Lower leg skin (tissue), 4 donors: Measurements from ENCODE around the gene RABGGTB. TPM values are rescaled to one million over a fixed set of nuclear protein-coding genes. Genes with fewer than 3 reads are reported as not detected.
"Not testable (repeated sequence)": the region's sequence is repeated elsewhere in the genome, so short reads cannot be mapped to it uniquely, and the experiment has no call there.

ENCODE experiments used
- DNase-seq, 2 donors: peaks; one replicate each; pipeline ENCODE4 v3.0.0-alpha.2; 2019; ENCODE audit warnings: low spot score in 2 of 2
- H3K4me3 ChIP-seq: fragments of 200-600 bp; sonication (generic); 2 replicates; pipeline ENCODE4 v1.5.1; 2017; ENCODE audit warnings: mild to moderate bottlenecking, low read depth; ENCODE audit not compliant: poor library complexity, severe bottlenecking
- POLR2A ChIP-seq, 2 donors: fragments of 450-650 bp; IDR thresholded peaks; one replicate each; pipeline ENCODE4 v1.6.1; 2016 to 2017; ENCODE audit warnings: antibody characterized with exemption in 2 of 2, mild to moderate bottlenecking in 1 of 2, moderate library complexity in 1 of 2
- WGBS, 2 donors: methylation state at CpG; one replicate each; pipeline ENCODE4 v1.1.5; 2018; 5-methylcytosine and 5-hydroxymethylcytosine counted together
- intact Hi-C: fragments of 100-400 bp; cut with DNase I; formaldehyde crosslinking; loops from one replicate; pipeline ENCODE4 v1.15.0; 2023; ENCODE audit warnings: low total_unique reads
- total RNA-seq, 4 donors: library from RNA; depleted of rRNA; stranded (reverse); fragments of >200 nt; gene quantifications; one replicate each; pipeline ENCODE4 v1.1.0, GENCODE V29; 2016
- TF ChIP-seq, protein P1 (sequence below), 3 donors: fragments of 450-650 bp; IDR thresholded peaks; one replicate each; pipeline ENCODE4 v1.5.1; 2016; ENCODE audit warnings: antibody characterized with exemption in 3 of 3, mild to moderate bottlenecking in 3 of 3, moderate library complexity in 2 of 3

RABGGTB gene
- total RNA-seq, 4 donors from 2014 or later, result 36.5 to 48.9 (median 44.3) TPM

DNA sequence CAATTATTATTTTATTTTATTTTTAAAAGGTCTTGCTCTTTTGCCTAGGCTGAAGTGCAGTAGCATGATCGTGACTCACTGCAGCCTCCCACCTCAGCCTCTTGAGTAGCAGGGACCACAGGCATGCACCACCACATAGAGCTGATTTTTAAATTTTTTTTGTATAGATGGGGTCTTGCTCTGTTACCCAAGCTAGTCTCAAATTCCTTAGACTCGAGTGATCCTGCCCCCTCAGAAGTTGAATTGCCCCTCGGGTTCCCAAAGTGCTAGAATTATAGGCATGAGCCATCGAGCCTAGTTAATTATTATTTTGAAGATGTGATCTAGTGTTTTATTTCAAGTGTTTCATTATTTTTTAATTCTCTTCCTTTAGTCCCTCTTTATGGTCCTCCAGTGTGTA is 22.9 kb downstream of the RABGGTB start:
- intact Hi-C loops, result no loop called here
- WGBS, 2 donors, result 82 to 88% methylated on average over 4 of the region's 4 CpGs
- DNase-seq, result no peak
- H3K4me3 ChIP-seq, result no peak overlapping the region
- no peak for TF ChIP-seq POLR2A (IDR thresholded peaks at IDR 0.05)
- TF ChIP-seq, protein P1, sequence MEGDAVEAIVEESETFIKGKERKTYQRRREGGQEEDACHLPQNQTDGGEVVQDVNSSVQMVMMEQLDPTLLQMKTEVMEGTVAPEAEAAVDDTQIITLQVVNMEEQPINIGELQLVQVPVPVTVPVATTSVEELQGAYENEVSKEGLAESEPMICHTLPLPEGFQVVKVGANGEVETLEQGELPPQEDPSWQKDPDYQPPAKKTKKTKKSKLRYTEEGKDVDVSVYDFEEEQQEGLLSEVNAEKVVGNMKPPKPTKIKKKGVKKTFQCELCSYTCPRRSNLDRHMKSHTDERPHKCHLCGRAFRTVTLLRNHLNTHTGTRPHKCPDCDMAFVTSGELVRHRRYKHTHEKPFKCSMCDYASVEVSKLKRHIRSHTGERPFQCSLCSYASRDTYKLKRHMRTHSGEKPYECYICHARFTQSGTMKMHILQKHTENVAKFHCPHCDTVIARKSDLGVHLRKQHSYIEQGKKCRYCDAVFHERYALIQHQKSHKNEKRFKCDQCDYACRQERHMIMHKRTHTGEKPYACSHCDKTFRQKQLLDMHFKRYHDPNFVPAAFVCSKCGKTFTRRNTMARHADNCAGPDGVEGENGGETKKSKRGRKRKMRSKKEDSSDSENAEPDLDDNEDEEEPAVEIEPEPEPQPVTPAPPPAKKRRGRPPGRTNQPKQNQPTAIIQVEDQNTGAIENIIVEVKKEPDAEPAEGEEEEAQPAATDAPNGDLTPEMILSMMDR (IDR thresholded peaks at IDR 0.05), result no peak

- intact Hi-C loops, DNase-seq, H3K4me3 ChIP-seq: not testable (repeated sequence)
- WGBS, 2 donors, result 93 to 96% methylated on average over 3 of the region's 3 CpGs
Observed at GRCh38 chr1:75810113-75810512, 24.1 kb downstream of the RABGGTB start.

- 61 to 65% methylated on average over 1 of the region's 1 CpG for WGBS, 2 donors
- intact Hi-C loops, result no loop called here
- no peak for TF ChIP-seq POLR2A (IDR thresholded peaks at IDR 0.05)
- TF ChIP-seq, protein P1 (IDR thresholded peaks at IDR 0.05), result no peak
- DNase-seq, result no peak
- no peak overlapping the region for H3K4me3 ChIP-seq
Observed at GRCh38 chr1:75811211-75811981, 25.3 kb downstream of the RABGGTB start.

GRCh38 chr1:75812065-75812464 is 26.0 kb downstream of the RABGGTB start:
- 71 to 88% methylated on average over 3 of the region's 3 CpGs for WGBS, 2 donors
- no peak for DNase-seq
- no peak for TF ChIP-seq POLR2A (IDR thresholded peaks at IDR 0.05)
- TF ChIP-seq, protein P1 (IDR thresholded peaks at IDR 0.05), result no peak
- H3K4me3 ChIP-seq, result no peak overlapping the region
- intact Hi-C loops, result no loop called here

DNA sequence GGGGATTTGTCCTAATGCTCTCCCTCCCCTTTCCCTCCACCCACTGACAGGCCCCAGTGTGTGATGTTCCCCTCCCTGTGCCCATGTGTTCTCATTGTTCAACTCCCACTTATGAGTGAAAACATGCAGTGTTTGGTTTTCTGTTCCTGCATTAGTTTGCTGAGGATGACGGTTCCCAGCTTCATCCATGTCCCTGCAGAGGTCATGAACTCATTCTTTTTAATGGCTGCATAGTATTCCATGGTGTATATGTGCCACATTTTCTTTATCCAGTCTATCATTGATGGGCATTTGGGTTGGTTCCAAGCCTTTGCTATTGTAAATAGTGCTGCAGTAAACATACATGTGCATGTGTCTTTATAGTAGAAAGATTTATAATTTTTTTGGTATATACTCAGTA is 37.5 kb downstream of the RABGGTB start:
- 58 to 60% methylated on average over 1 of the region's 1 CpG for WGBS, 2 donors
- H3K4me3 ChIP-seq, intact Hi-C loops, DNase-seq: not testable (repeated sequence)

DNA sequence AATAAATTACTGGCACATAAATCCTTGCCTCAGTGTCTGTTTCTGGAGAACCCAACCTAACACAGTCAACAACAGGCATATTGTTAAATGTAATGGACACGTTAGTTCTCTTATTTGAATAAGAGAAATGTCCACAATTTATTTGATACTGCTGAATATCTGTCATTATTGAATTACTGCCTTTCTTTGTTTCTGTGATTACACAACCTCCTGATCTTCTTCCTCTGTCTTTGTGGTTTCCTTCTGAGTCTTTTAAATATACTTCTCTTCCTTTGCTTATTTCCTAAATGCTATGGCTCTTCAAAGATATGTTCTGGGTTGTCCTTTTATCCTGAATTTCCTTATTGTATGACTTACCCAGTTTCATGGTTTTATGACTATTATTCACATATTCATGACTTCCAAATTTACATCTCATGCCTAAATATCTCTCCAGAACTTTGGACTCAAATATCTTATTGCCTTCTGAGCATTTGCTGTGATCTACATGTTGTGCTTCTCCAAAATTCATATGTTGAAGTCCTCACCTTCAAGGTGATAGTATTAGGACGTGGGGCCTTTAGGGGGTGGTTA is 50.6 kb downstream of the RABGGTB start:
- 54 to 61% methylated on average over 2 of the region's 2 CpGs for WGBS, 2 donors
- TF ChIP-seq, protein P1 (IDR thresholded peaks at IDR 0.05), result no peak
- no peak for TF ChIP-seq POLR2A (IDR thresholded peaks at IDR 0.05)
- H3K4me3 ChIP-seq, result no peak overlapping the region
- intact Hi-C loops, result no loop called here
- no peak for DNase-seq

DNA sequence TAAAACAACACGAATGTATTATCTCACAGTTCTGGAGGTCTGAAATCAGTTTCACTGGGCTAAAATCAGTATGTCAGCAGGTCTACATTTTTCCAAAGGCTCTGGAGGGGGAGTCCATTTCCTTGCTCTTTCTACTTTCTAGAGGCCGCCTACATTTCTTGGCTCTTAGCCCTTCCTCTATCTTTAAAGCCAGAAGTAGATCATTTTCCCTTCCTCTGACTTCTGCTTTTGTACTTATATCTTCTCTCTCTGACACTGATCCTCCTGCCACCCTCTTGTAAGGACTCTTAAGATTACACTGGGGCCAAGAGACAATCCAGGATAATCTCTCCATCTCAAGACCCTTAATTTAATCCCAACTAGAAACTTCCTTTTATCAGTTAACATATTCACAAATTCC is 52.0 kb downstream of the RABGGTB start:
- intact Hi-C loops, result no loop called here
- TF ChIP-seq, protein P1 (IDR thresholded peaks at IDR 0.05), result no peak
- no peak for TF ChIP-seq POLR2A (IDR thresholded peaks at IDR 0.05)
- no peak overlapping the region for H3K4me3 ChIP-seq
- DNase-seq, result no peak
- 67 to 77% methylated on average over 2 of the region's 2 CpGs for whole genome bisulfite sequencing, 2 donors
